ENCODE data around the gene FCGR3A. TPM values are rescaled to one million over a fixed set of nuclear protein-coding genes. Genes with fewer than 3 reads are reported as not detected.
A peak's percentile ranks its signal among the peaks of the same experiment; 100 is the strongest.
"Not testable (repeated sequence)": the region's sequence is repeated elsewhere in the genome, so short reads cannot be mapped to it uniquely, and the experiment has no call there.

Gene FCGR3A
- total and polyA plus RNA-seq, 3 donors from 2014 or later, result 2.0 to 25.7 (median 5.5) TPM

- 29% methylated on average over 17 of the region's 23 CpGs; no CpG with 5 or more reads in 1 of the 2 donors for WGBS, 2 donors
- H3K9me3 ChIP-seq; H3K36me3 ChIP-seq (ENCODE audit: low read depth, missing control alignments); DNase-seq; H3K27ac ChIP-seq; intact Hi-C loops (cut with DNase I; ENCODE audit: low total_unique reads); H3K27me3 ChIP-seq; H3K4me1 ChIP-seq: not testable (repeated sequence)
- H3K4me3 ChIP-seq, result peak overlapping the region; percentile 34 to 79
Measured at GRCh38 chr1:161525321-161525720, 24.3 kb downstream of the FCGR3A start.

- H3K27ac ChIP-seq, H3K4me1 ChIP-seq: not testable (repeated sequence)
- WGBS, 2 donors, result 3% methylated on average over 14 of the region's 55 CpGs; no CpG with 5 or more reads in 1 of the 2 donors
Measured at GRCh38 chr1:161524742-161525291, 24.8 kb downstream of the FCGR3A start.

GRCh38 chr1:161523817-161524741 lies 25.5 kb downstream of the FCGR3A start, which contains the start of gene HSPA6:
Gene HSPA6, plus strand, starts transcription at chr1:161524540. Its CDS starts 119 bp downstream, at chr1:161524659.
- H3K36me3 ChIP-seq (ENCODE audit: low read depth, missing control alignments); H3K27me3 ChIP-seq; intact Hi-C loops (cut with DNase I; ENCODE audit: low total_unique reads); H3K4me1 ChIP-seq; H3K9me3 ChIP-seq: not testable (repeated sequence)
- WGBS, 2 donors, result 0% methylated on average over 21 to 34 of the region's 72 CpGs
- H3K4me3 ChIP-seq, result peak within 1 kb of the TSS; percentile 69 to 79
- peak; percentile 85 for DNase-seq
- H3K27ac ChIP-seq, result peak within 1 kb of the TSS; percentile 84 to 89

More at GRCh38 chr1:161524742-161525291, 24.8 kb downstream of the FCGR3A start:
- DNase-seq; H3K27me3 ChIP-seq; intact Hi-C loops (cut with DNase I; ENCODE audit: low total_unique reads); H3K9me3 ChIP-seq; H3K36me3 ChIP-seq (ENCODE audit: low read depth, missing control alignments): not testable (repeated sequence)
- peak overlapping the region; percentile 34 to 79 for H3K4me3 ChIP-seq

- WGBS, 2 donors, result 59 to 68% methylated on average over 16 to 20 of the region's 20 CpGs
- peak overlapping the region in 1 of 2 donors; percentile 89 for H3K27ac ChIP-seq
- H3K27me3 ChIP-seq; H3K4me1 ChIP-seq; intact Hi-C loops (cut with DNase I; ENCODE audit: low total_unique reads); H3K36me3 ChIP-seq (ENCODE audit: low read depth, missing control alignments); DNase-seq; H3K9me3 ChIP-seq: not testable (repeated sequence)
- peak overlapping the region in 1 of 2 donors; percentile 79 for H3K4me3 ChIP-seq
Measured at GRCh38 chr1:161523041-161523816, 26.4 kb downstream of the FCGR3A start.

- H3K27me3 ChIP-seq; H3K9me3 ChIP-seq; H3K4me3 ChIP-seq; H3K27ac ChIP-seq; DNase-seq; intact Hi-C loops (cut with DNase I; ENCODE audit: low total_unique reads); H3K4me1 ChIP-seq; H3K36me3 ChIP-seq (ENCODE audit: low read depth, missing control alignments): not testable (repeated sequence)
- 85 to 97% methylated on average over 1 of the region's 1 CpG for WGBS, 2 donors
Measured at GRCh38 chr1:161513953-161514352, 35.7 kb downstream of the FCGR3A start.

GRCh38 chr1:161513448-161513780 lies 36.2 kb downstream of the FCGR3A start:
- H3K4me1 ChIP-seq; intact Hi-C loops (cut with DNase I; ENCODE audit: low total_unique reads); DNase-seq; H3K9me3 ChIP-seq; H3K4me3 ChIP-seq; H3K36me3 ChIP-seq (ENCODE audit: low read depth, missing control alignments); H3K27me3 ChIP-seq; H3K27ac ChIP-seq: not testable (repeated sequence)
- WGBS, 2 donors, result no CpG with 5 or more reads among the region's 1 CpG

GRCh38 chr1:161512636-161513447 lies 36.8 kb downstream of the FCGR3A start:
- H3K4me1 ChIP-seq; DNase-seq; H3K27me3 ChIP-seq; H3K9me3 ChIP-seq; intact Hi-C loops (cut with DNase I; ENCODE audit: low total_unique reads); H3K27ac ChIP-seq; H3K4me3 ChIP-seq; H3K36me3 ChIP-seq (ENCODE audit: low read depth, missing control alignments): not testable (repeated sequence)
- WGBS, 2 donors, result 80 to 89% methylated on average over 6 of the region's 6 CpGs
